ENCODE data around the gene PRKCZ.

GRCh38 chr1:2204415-2205190 is 154.4 kb downstream of the PRKCZ start:
- TF ChIP-seq MAX (IDR thresholded peaks at IDR 0.05; ENCODE audit: low read depth) (no peak), CTCF (IDR thresholded peaks at IDR 0.05) (no peak), ZBTB33 (IDR thresholded peaks at IDR 0.05; ENCODE audit: borderline replicate concordance, low read depth) (no peak), CHD2 (IDR thresholded peaks at IDR 0.05; ENCODE audit: low read length, partially characterized antibody) (no peak), RFX5 (IDR thresholded peaks at IDR 0.05; ENCODE audit: low read length) (no peak), YY1 (IDR thresholded peaks at IDR 0.05; ENCODE audit: low read depth) (no peak), RAD21 (IDR thresholded peaks at IDR 0.05; ENCODE audit: low read length) (no peak)

All from SK-N-SH (cell line).